HG02870 (cell line): Measurements from ENCODE around the gene EDIL3.
"Not testable (repeated sequence)": the region's sequence is repeated elsewhere in the genome, so short reads cannot be mapped to it uniquely, and the experiment has no call there.

Experiments used
- ATAC-seq: cut with Tn5 transposase; IDR thresholded peaks from one replicate; pipeline ENCODE4 v1.9.1; 2021; ENCODE audit warnings: mild to moderate bottlenecking, moderate library complexity; ENCODE audit not compliant: unreplicated experiment

EDIL3 gene

DNA sequence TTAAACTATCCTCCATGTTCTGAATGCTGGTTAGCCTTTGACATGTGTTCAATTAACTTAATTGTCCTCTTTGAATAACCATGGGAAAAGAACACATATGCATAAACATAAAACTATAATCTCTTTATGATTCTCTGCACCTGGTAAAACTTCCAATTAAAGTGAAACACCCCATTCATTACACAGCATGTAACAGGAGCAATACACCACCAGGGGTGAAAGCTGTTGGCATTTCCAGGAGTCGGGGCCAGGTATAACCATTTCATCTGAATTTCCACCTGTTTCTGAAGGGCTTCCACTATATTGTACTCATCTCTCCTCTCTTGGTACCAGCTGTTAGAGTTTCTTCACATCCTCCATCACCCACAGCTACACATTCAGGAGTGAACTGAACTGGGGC is 303.8 kb downstream of the EDIL3 start:
- no peak for ATAC-seq

DNA sequence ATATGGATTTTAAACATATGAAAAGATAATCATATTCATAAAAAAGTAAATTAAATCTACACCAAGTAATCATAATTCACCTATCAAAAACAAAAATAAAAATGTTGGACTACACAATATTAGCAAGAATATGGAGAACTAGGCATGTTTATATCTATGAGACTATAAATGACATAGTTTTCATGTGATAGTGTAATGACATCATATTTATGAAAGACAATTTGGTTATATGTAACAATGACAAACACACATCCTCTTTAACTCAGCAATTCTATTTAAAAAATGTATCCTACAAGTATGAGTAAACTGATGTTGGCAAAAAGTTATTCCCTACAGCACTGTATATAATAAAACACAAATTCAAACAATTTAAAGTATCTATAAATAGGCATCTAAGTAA is 312.3 kb downstream of the EDIL3 start:
- ATAC-seq = no peak

GRCh38 chr5:84069608-84070179 is 315.0 kb downstream of the EDIL3 start:
- ATAC-seq = no peak

DNA sequence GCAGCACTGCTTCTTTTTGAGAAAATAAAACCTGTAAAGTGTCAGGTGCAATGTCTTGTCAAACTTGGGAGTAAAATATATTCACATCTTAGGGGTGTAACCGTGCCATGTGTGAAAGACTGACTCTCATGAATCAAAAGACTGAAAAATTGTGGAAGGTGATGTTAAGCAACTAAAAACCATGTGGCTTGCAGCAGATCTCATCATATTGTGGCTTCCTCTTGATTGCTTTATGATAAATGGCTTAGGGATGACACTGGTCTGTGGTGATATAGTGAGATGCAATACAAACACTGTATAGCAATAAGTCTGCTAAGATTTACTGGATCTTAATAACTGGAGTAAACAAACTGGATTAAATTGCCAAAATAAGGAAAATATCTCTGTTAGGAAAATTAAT is 321.6 kb downstream of the EDIL3 start:
- no peak for ATAC-seq

DNA sequence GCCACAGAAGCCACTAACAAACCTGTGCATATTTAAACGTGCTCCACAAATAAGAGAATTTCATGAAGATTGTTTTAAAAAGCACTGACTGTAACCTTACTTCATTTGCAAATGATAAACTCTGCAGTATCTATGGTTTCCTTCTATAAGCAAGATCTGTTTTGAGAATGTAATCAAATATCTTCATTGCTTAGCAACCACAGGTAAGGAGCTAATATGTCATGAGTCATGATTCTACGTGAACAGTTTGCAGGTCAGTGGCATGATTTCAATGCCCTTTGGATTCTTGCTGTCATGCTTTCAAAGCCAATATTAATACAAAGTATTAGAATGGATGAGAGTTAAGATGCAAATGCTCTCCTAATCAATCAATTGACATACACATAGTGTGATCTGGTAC is 325.0 kb downstream of the EDIL3 start:
- ATAC-seq = no peak

GRCh38 chr5:84058561-84058960 is 326.1 kb downstream of the EDIL3 start:
- no peak for ATAC-seq

- no peak for ATAC-seq
Measured at GRCh38 chr5:84057211-84057610, 327.5 kb downstream of the EDIL3 start.

- ATAC-seq = no peak
Measured at GRCh38 chr5:84045964-84046363, 338.7 kb downstream of the EDIL3 start.

- no peak for ATAC-seq
Measured at GRCh38 chr5:84036842-84037241, 347.8 kb downstream of the EDIL3 start.

GRCh38 chr5:84032324-84032723 is 352.4 kb downstream of the EDIL3 start:
- no peak for ATAC-seq

DNA sequence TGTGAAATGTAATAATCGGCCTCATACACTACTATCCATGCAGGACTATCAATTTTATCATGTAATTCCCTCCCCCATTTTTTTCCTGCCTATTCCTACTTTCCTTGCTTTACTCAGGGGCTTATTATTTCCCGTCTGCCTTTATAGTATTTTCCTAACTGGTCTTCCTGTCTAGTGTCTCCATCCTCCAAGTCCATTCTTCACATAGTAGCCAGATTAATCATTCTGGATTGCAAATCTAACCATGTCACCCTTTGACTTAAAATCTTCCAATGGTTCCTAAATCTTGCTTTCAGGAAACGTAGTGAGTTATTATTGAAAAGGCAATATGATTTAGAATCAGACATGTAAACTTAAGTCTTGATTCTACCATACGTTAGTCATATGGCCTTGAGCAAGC is 356.6 kb downstream of the EDIL3 start:
- ATAC-seq = no peak

GRCh38 chr5:84018521-84018920 is 366.2 kb downstream of the EDIL3 start:
- ATAC-seq = not testable (repeated sequence)

DNA sequence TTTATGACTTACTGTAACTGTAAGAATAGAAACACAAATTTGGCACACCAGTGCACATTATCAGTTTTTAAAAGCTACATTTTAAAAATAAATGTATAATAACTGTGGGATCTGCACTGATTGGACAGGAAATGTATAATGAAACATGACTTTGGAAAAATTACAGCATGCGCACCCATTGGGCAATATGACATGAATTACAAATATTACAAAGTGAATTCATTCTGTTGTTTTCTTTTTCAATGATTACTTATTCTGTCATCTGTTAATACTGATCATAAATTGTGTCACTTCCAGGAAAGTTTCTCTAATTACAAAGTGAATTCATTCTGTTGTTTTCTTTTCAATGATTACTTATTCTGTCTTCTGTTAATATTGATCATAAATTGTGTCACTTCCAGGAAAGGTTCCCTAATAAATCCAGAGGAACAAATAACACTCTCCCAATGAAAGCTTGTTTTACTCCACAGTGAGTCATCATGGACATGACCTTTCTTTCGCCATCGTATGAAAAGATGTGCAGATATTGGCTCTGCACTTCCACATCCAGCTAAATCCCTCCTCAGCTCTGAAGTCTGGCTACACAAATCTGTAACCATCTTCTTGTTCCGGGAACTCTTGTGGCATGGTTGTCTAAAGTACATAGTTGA is 367.0 kb downstream of the EDIL3 start:
- no peak for ATAC-seq

DNA sequence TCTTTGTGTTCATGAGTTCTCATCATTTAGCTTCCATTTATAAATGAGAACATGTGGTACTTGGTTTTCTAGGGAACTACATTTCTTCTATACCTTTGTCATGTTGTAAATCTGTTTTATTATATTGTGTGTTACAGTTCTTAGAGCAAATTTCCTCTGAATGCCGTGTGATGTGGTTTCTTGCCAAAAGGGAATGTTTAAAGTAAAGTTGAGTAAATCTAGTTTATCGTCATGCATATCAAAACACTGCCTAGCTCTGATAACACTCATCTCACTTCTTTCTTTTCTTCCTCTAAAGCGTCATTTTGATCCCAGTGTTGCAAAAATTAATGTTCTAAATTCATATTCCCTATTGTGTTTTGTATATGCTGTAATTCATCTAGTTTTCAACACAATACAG is 368.6 kb downstream of the EDIL3 start:
- ATAC-seq = no peak

GRCh38 chr5:84014966-84015365 is 369.7 kb downstream of the EDIL3 start:
- no peak for ATAC-seq

DNA sequence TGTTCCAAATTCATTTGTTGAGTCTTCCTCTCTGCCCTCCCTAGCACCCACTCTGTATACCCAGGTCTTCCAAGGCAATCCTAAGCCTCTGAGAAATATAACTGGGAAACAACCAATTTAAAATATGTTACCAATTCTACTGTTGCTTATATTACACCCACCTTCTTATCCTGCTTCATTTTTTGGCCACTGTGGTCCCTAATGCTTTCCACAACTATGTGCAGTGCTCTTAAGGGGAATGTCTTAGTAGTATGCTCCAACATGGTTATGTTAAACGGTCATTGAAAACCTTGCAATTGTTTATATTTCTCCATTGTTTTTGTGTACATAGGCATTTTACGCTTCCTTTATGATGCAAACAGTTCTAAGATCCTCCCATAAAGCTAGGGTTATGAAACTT is 390.9 kb downstream of the EDIL3 start:
- no peak for ATAC-seq

DNA sequence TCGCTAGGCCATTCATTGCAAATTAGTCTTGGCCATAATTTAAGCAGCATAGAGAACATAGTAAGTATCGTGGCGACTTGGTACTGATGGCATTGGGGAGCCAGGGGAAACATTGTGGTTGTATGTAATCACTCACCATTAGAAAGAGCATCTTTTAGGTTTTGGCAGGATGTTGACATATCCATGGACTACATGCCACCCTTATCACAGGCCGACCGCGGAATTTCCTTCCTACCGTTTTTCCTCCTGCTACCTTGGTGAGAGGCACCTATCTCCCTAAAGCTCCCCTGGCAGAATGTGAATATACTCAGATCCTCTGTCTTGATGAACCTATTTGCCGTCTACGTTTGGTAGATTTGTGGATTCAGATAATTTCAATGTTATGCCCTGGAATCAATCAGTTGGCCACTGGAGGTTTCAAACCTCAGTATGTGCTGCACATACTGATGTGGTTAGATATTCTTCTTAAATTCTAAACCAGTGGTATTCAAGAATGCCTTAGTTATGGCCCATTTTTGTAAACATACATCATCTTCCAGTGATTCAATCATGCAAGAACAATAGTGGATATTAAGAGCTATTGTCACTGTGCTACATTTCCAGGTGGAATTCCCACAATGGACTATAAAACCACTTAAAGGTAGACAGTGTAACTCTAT is 393.0 kb downstream of the EDIL3 start:
- ATAC-seq = no peak

GRCh38 chr5:83988293-83988685 is 396.4 kb downstream of the EDIL3 start:
- ATAC-seq = no peak

DNA sequence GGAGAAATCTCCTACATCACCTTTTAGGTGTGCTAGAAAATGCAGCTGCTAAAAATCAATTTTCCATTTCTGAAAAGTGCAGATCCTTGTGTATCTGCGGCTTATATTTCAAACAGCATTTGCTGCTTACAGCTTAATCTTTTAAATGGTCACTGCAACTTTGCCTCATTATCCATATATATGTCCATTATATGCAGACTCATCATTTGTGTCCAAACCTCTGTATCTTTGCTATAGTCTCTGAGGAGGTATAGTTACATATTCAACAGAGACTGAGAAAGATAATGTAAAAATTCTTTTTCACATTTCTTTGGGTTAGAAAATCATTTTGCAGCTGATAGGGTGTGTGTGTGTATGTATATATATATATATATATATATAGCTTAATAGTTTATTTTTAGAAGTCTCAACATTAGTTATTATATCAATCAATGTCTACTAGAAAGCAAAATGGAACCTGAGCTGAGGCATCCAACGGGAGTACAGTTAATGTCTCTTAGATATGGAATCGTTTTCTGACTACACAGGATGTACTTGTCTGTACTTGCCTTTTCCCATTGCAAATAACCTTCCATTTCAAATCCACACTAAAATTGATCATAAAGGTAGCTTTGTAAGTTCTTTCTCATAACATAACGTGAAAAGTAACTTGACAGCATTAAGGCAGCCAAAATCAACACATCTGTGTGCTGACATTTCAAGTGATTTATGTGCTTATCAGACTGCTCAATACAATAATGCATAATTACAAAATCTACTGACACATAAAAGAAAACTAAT is 397.0 kb downstream of the EDIL3 start:
- no peak for ATAC-seq

- no peak for ATAC-seq
Measured at GRCh38 chr5:83983852-83984251, 400.8 kb downstream of the EDIL3 start.

GRCh38 chr5:83973925-83974815 is 410.5 kb downstream of the EDIL3 start:
- ATAC-seq = no peak
